H4 (cell line): ENCODE data around the gene DISC1. TPM values are rescaled to one million over a fixed set of nuclear protein-coding genes. Genes with fewer than 3 reads are reported as not detected.

Experiments
- DNase-seq: peaks from one replicate; pipeline ENCODE4 v3.0.0-alpha.2; 2015; ENCODE audit warnings: low spot score
- total RNA-seq: library from RNA; depleted of rRNA; stranded (reverse); fragments of >200 nt; shearing (Covaris generic); gene quantifications from 2 replicates; pipeline ENCODE4 v1.2.3, GENCODE V29; 2014

The DISC1 gene
- total RNA-seq, 1 experiment from 2014 or later: 3.4 TPM

- DNase-seq: no peak
These were observed 183.8 kb downstream of the DISC1 start for GRCh38 chr1:231810415-231810814.

- DNase-seq: no peak
These were observed 187.4 kb downstream of the DISC1 start for GRCh38 chr1:231814021-231814420.

GRCh38 chr1:231814521-231814920 is 187.9 kb downstream of the DISC1 start:
- no peak for DNase-seq

GRCh38 chr1:231817801-231818200 is 191.2 kb downstream of the DISC1 start:
- DNase-seq: no peak

- no peak for DNase-seq
These were observed 191.7 kb downstream of the DISC1 start for GRCh38 chr1:231818337-231818736.

GRCh38 chr1:231821281-231821680 is 194.7 kb downstream of the DISC1 start:
- no peak for DNase-seq

GRCh38 chr1:231822041-231822440 is 195.5 kb downstream of the DISC1 start:
- no peak for DNase-seq

- no peak for DNase-seq
These were observed 200.0 kb downstream of the DISC1 start for GRCh38 chr1:231826566-231826965.

GRCh38 chr1:231827337-231828105 is 200.9 kb downstream of the DISC1 start:
- DNase-seq: no peak

- DNase-seq: peak; percentile 71
These were observed 201.8 kb downstream of the DISC1 start for GRCh38 chr1:231828182-231828920.

- DNase-seq: no peak
These were observed 202.7 kb downstream of the DISC1 start for GRCh38 chr1:231829332-231829731.

- no peak for DNase-seq
These were observed 209.8 kb downstream of the DISC1 start for GRCh38 chr1:231836227-231836893.

GRCh38 chr1:231838521-231838920 is 211.9 kb downstream of the DISC1 start:
- no peak for DNase-seq

- DNase-seq: no peak
These were observed 213.4 kb downstream of the DISC1 start for GRCh38 chr1:231839999-231840398.

- DNase-seq: no peak
These were observed 215.2 kb downstream of the DISC1 start for GRCh38 chr1:231841616-231842344.

GRCh38 chr1:231842441-231842840 is 215.9 kb downstream of the DISC1 start:
- DNase-seq: no peak

GRCh38 chr1:231844986-231845502 is 218.5 kb downstream of the DISC1 start:
- DNase-seq: peak; percentile 34

GRCh38 chr1:231847612-231848397 is 221.2 kb downstream of the DISC1 start:
- DNase-seq: no peak

GRCh38 chr1:231849981-231850380 is 223.4 kb downstream of the DISC1 start:
- DNase-seq: no peak

- no peak for DNase-seq
These were observed 224.2 kb downstream of the DISC1 start for GRCh38 chr1:231850786-231851185.
